GM18508 (cell line): Measurements from ENCODE around the gene SIL1.

Experiments used
- ATAC-seq: cut with Tn5 transposase; IDR thresholded peaks from one replicate; pipeline ENCODE4 v1.9.1; 2021; ENCODE audit warnings: moderate number of reproducible peaks; ENCODE audit not compliant: insufficient read depth, unreplicated experiment

Gene SIL1

DNA sequence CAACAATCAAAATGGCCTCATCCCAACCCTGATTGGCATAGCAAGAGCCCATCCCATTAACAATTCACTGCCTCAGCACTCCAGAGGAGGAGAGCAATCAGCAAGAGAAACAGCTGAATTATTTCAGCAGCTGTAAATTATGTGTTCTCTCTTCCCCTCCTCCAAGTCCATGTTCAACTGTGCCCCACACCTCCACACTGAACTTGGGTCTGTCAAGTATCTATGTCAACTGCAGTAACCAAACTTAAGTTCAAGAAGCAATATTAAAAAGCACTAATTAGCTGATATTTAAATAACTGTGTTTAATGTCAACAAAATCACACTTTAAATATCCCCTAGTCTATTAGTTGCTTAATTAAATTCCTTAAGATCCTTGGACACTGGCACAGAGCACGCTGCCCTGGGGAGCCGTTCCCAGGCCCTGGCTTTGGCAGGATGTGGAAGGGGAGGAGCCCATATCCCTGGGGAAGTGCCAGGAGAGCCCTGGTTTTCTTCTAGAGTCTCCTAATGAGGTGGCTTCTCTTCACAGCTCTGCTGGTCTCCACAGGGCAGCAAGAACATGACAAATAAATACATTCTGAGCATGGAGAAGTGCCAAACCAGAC lies 50.6 kb downstream of the SIL1 start:
- ATAC-seq: no peak

- ATAC-seq: no peak
Measured at GRCh38 chr5:139146809-139147482, 51.2 kb downstream of the SIL1 start.

GRCh38 chr5:139141446-139142204 lies 56.5 kb downstream of the SIL1 start:
- no peak for ATAC-seq

DNA sequence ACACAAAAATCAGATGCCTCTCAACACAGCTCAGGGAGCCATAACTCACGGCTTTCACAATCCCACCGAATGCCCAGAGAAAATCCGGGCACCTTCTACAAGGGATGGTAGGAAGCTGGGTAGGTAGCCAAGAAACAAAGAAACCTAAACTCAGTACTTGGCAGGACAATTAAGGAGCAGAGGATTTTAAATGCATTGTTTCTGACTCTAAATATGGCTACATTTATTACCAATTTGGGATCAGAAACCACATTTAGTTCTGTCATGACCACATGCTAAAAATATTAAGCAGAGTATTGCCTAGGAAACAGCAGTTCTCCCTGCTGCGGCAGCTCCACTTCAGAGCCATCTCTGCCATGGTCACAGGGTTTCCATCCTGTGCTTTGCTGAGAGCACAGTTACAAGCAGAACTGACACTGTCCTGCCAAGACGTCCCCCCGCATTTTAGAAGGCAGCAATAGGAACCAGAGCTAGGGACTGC lies 57.5 kb downstream of the SIL1 start:
- no peak for ATAC-seq

DNA sequence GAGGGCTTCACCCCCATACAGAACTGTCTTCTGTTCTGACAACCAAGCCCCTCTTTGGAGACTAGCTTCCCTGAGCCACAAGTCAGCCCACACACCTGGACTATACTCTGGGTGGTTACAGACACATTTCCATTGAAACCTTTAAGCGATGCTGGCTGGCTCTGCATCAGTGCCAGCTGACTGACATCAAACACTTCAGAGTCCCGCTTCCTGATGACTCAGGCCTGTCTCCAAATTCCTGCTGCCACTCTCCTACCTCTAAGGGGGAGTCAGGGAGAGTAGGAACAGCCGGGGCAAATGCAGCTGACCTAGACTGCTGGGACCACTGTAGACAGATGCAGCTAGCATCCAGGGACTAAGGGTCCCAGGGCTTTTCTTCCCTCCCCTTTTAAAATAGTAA lies 59.4 kb downstream of the SIL1 start:
- ATAC-seq: no peak

- no peak for ATAC-seq
Measured at GRCh38 chr5:139138109-139138508, 60.1 kb downstream of the SIL1 start.

GRCh38 chr5:139137697-139138096 lies 60.5 kb downstream of the SIL1 start:
- no peak for ATAC-seq

DNA sequence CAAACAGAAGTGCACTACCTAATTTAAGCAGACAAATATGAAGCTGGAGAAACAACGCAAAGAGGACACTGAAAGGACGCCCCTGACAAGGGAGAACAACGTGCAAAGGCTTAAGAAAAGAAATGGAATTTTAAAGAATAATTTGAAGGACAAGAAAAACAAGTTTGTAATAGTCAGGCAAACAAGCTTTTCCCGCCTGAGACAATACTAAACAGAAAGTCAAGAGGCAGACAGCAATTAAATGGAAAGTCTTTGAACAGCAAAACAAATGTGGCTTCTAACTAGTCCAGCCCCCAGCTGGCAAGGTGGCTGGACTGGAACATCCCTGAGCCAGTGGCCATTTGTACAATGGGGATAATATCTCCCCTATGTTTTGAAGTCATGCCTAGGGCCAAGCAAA lies 63.3 kb downstream of the SIL1 start:
- ATAC-seq: no peak

- no peak for ATAC-seq
Measured at GRCh38 chr5:139133282-139133681, 64.9 kb downstream of the SIL1 start.

GRCh38 chr5:139132515-139132914 lies 65.7 kb downstream of the SIL1 start:
- no peak for ATAC-seq

DNA sequence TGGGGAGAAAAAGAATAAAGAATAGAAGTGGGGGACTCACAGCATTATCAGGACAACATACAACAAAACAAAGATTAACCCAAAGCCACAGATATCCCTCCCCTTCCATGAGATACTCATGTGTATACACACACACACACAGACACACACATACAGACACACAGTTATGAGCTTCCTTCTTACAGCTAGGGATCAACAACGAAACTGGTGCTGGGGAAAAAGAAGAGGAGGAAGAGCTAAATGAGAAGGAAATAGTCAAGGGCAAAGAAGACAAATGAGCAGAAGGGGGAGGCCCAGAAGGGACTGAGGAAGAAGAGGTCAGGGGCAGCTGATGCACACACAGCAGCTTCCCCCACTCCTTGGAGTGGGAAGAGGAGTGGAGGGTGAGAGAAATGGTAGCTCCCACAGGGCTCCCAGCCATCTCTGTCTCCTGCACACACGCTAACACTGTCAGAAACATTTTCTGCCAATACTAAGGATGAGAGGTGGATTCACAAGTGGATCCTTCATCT lies 66.2 kb downstream of the SIL1 start:
- ATAC-seq: no peak

DNA sequence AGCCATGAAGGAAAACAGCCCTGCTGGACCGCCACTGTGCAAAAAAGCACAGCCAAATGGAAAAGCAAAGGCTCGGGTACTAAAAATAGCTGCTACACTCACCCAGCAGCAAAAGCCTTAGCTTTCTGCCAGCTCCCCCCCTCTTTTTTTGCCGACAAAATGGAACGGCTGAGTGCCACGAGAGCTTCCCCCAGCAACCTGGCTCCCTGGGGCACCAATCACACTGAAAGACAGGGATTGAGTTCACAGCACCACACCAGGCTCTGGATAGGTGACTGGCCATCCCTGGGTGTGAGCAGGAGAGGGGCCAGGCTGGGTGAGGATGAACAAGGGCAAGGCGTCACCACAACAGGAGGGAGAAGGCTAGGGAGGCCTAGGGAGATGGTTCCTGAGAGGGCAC lies 66.7 kb downstream of the SIL1 start:
- ATAC-seq: no peak

GRCh38 chr5:139131062-139131461 lies 67.1 kb downstream of the SIL1 start:
- no peak for ATAC-seq

DNA sequence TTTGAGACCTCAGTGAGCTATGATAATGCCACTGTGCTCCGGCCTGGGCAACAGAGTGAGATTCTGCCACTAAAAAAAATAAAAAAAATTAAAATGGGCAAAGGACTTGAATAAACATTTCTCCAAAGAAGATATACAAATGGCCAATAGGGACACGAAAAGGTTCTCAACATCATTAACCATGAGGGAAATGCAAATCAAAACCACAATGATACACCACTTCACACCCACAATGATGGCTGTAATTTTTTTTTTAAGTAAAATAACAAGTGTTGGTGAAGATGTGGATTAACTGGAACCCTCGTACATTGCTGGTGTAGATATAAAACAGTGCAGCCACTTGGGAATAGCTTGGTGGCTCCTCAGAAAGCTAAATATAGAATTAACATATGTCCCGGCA lies 68.0 kb downstream of the SIL1 start:
- no peak for ATAC-seq

DNA sequence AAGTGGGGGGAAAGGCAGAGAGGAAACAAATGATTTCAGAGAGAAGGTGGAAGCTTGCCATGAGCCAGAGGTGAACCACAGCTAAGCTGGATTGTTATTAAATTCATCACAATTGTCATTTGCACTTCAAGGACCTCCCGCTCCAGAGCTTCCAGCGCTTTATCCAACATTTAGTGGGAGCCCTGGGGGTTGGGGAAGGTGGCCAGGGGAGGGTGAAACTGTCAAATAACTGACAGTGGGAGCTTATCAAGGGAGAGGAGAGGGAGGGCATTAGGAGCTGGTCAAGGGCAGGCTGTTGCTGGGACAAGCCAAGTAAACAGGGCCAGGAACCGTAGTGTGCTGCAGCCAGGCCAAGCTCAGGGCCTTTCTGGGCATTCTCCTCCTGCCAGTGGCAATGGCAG lies 71.5 kb downstream of the SIL1 start:
- ATAC-seq: no peak

- no peak for ATAC-seq
Measured at GRCh38 chr5:139125991-139126390, 72.2 kb downstream of the SIL1 start.

- ATAC-seq: no peak
Measured at GRCh38 chr5:139124774-139125520, 73.2 kb downstream of the SIL1 start.

DNA sequence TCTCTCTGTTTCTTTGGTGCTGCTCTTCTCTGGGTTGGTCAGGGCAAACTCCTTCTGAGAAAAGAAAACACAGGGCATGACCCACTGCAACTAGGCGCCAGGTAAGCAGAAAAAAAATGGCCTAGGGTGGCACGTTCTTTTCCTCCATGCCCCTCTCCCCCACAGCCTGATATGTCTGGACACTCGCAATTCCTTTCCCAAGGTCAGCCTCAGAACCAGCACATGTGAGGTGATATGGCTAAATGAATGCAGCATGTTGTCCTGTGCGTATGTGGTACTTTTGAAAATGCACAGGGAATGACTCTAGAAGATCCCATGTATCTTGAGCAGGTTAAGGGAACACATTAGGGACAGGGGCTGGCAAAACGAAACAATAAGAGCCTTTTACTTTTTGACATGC lies 77.0 kb downstream of the SIL1 start:
- ATAC-seq: no peak

- ATAC-seq: no peak
Measured at GRCh38 chr5:139120521-139120920, 77.6 kb downstream of the SIL1 start.

- no peak for ATAC-seq
Measured at GRCh38 chr5:139118804-139119203, 79.4 kb downstream of the SIL1 start.
